ENCODE results near the gene KMT2D.
A peak's percentile ranks its signal among the peaks of the same experiment; 100 is the strongest.

The KMT2D gene

DNA sequence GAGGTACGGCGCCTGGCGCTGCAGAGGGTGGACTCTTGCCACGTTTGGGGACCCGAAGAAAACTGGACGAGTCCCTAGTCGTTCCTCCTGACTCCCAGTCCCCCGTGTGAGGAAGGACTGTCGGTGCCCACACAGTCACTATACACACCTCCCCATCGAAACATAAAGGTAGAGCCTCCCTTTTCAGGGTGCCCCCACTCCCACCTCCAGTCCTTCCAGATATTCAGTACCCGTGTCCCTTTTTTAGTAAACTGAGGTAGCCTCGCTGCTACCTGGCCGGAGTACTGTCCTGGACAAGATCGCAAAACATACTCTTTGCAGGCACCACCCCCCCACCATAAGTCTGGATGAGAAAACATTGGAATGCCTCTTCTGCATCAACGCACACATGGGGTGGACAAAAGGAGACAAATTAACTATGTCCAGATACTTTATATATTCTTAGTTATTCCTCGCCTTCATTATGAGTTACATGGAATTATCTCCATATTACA lies 610 bp upstream of the KMT2D start:
- DNase-seq (no peak), ATAC-seq (no peak)
- no peaks in the 10 kb centered on the region for H3K9me3 Mint-ChIP-seq
- H3K27ac Mint-ChIP-seq, result peak overlapping the region; percentile 97
- peaks cover 52% of the 10 kb centered on the region for H3K4me1 Mint-ChIP-seq
- peak overlapping the region; percentile 89 to 93 for H3K4me3 Mint-ChIP-seq
- no peaks in the 10 kb centered on the region for H3K27me3 Mint-ChIP-seq

DNA sequence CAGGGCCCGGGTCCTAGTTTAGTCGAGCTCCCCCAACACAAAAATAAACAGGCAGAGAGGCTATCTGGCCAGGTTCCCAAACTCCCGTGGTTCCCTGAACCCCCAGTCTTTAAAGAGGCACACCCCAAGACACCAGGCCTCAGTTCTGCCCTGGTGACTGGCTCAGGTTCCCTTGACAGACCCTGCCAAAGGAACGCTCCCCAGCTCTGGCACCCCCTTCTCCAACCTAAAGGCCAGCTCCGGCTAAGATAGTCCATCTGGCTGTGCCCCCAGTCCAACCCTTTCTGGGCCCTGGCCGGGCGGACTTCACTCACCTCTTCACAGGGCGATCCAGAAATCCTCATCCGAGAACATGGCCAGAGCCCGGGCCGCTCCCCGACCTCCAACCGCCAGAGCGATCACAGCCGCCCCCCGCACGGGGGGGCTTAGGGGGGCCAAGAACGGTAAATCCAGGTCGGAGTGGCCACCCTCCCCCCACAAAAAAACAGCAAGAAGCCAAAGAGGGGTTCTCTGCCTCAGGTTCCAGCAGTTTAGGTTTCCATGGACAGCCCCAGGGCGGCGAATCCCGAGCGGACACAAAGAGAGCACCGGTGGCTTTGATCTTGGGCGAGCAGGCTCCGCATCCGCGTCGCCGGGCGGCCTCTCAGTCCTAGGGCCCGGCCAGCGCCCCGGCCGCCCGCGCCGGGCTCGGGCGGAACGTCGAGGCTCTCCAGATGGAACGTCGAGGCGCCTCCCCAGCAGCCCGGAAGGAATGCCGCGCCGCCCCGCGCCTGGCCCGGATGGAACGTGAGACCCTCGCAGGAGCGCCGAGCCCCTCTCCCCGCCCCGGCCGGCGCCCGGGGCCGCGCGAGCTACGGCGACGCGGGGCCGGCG lies 1.1 kb downstream of the KMT2D start:
- peak overlapping the region; percentile 94 to 97 for H3K4me3 Mint-ChIP-seq
- peak; percentile 46 for DNase-seq
- peaks cover 68% of the 10 kb centered on the region for H3K4me1 Mint-ChIP-seq
- H3K9me3 Mint-ChIP-seq, result no peaks in the 10 kb centered on the region
- ATAC-seq, result peak; percentile 33
- no peaks in the 10 kb centered on the region for H3K27me3 Mint-ChIP-seq
- peak overlapping the region; percentile 96 for H3K27ac Mint-ChIP-seq

GRCh38 chr12:49059045-49059298 lies 1.6 kb downstream of the KMT2D start:
- no peak for DNase-seq
- ATAC-seq, result no peak
- peak overlapping the region; percentile 96 for H3K27ac Mint-ChIP-seq
- H3K27me3 Mint-ChIP-seq, result no peaks in the 10 kb centered on the region
- no peaks in the 10 kb centered on the region for H3K9me3 Mint-ChIP-seq
- H3K4me1 Mint-ChIP-seq, result peaks cover 68% of the 10 kb centered on the region
- peak overlapping the region; percentile 94 to 97 for H3K4me3 Mint-ChIP-seq

DNA sequence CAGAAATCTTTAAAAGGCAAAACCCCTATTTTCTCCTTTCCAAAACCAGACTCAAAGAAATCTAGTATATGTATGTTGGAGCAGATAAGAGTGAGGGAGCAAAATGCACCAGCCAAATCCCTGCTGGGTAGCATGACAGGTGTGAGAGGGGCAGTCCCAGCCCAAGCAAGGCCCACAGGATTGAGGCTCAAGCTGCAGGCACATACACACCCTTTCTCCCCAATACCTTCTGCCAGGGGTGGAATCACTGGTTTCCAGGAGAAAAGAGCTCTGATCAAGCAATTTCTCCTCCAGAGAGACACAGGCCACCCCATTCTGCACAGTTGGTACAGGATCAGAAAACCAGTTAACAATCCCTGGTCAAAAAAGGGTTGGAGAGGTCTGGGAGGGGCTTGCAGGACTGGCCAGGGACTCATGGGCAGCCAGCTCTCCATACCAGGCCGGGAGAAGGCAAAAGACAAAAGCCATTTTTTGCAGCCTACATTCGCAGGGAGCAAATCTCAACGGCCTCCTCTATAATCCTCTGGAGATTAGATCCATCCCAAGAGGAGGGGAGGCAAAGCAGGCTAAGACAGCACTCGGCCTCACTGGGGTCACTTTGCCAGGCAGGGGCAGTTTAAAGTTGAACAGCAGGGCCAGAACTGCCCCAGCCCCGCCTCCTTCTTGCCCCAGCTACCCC lies 2.1 kb downstream of the KMT2D start:
- peak overlapping the region; percentile 94 to 97 for H3K4me3 Mint-ChIP-seq
- no peaks in the 10 kb centered on the region for H3K9me3 Mint-ChIP-seq
- no peaks in the 10 kb centered on the region for H3K27me3 Mint-ChIP-seq
- peak overlapping the region; percentile 96 for H3K27ac Mint-ChIP-seq
- ATAC-seq (no peak), DNase-seq (no peak)
- H3K4me1 Mint-ChIP-seq, result peaks cover 63% of the 10 kb centered on the region

- H3K4me3 Mint-ChIP-seq, result peak overlapping the region; percentile 94 to 97
- DNase-seq, result no peak
- peaks cover 60% of the 10 kb centered on the region for H3K4me1 Mint-ChIP-seq
- peak overlapping the region; percentile 86 to 89 for H3K27ac Mint-ChIP-seq
- H3K9me3 Mint-ChIP-seq, result no peaks in the 10 kb centered on the region
- ATAC-seq, result no peak
- no peaks in the 10 kb centered on the region for H3K27me3 Mint-ChIP-seq
Measured at GRCh38 chr12:49057888-49058287, 2.7 kb downstream of the KMT2D start.

DNA sequence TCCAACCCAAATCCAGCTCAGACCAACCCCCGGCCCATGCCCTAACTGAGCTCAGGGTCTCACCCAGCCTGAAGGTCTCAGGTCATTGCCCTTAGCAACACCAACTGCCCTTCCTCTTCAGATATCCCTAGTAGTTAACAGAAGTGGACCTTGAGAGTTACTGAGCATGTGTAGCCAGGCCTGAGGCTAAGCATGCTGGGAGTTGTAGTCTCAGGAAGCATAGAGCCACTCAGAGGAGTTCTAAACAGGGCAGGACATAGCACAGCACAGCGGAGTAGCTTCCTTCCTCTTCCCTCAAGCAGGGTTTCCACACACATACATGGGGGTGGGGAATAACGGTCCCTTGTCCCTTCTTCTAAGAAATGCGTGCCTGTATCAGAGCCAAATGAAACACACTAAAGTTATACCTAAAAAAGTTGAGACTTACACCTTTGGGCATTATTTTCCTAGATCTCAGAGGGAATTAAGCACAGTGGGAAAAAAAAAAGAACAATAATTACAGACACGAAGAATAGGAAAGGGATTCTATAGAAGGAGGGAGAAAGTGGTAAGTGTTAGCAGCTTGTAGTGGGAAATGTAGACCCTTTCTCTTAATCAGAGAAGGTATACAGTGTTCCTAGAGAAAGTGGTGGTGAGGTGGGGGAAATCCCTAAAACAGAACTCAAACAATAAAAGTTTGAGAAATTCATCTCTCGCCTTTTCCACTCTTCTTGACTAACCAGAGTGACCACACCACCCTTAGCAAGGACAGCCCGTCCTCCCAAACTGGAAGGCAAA lies 4.4 kb downstream of the KMT2D start:
- Mint-ChIP-seq H3K4me1 (peaks cover 52% of the 10 kb centered on the region), H3K27me3 (no peaks in the 10 kb centered on the region), H3K4me3 (peak overlapping the region; percentile 94 to 97), H3K9me3 (no peaks in the 10 kb centered on the region), H3K27ac (peak overlapping the region; percentile 36 to 93)
- ATAC-seq, result peak; percentile 76
- DNase-seq, result peak; percentile 32 to 48

DNA sequence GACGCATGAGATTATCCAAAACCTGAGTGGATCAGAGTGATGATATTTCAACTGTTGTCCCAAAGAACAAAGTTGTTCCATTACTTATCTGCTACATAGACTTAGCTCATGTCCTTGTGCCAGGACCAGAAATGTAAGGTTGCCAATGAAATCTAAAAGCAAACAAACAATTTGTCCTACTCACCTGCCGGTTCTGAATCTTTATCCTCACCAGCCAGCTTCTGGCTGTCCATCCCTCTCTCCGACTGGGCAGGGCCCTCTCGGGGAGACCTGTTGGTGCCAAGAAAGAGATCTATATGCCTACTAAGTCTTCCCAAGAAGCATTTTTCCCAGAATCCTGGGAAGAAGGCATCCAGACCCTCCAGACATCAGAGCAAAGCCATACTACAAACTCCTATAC lies 5.5 kb downstream of the KMT2D start:
- Mint-ChIP-seq H3K4me1 (peaks cover 55% of the 10 kb centered on the region), H3K27ac (no peak overlapping the region), H3K27me3 (no peaks in the 10 kb centered on the region), H3K9me3 (no peaks in the 10 kb centered on the region), H3K4me3 (peak overlapping the region in 1 of 2 donors; percentile 3)
- no peak for ATAC-seq
- DNase-seq, result no peak

DNA sequence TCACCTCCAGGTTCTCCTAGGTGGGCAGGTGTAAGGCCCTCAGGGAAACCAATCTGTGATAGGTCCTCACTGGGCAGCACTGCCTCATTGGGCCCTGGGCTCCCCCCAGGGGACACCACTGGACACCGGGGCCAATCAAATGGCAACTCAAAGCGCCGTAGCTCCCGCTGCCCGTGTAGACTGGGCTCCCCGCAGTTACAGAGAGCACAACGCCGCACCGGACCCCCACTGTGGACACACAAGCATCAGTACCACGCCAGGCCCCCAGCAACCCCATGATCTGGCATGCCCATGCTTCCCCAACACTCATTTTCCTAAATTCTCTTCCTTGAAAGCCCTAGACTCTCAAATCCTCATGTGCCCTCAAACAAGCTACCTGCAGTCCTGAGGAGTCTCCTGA lies 6.1 kb downstream of the KMT2D start:
- DNase-seq (no peak), ATAC-seq (no peak)
- peaks cover 55% of the 10 kb centered on the region for H3K4me1 Mint-ChIP-seq
- H3K9me3 Mint-ChIP-seq, result no peaks in the 10 kb centered on the region
- no peak overlapping the region for H3K27ac Mint-ChIP-seq
- H3K27me3 Mint-ChIP-seq, result no peaks in the 10 kb centered on the region
- H3K4me3 Mint-ChIP-seq, result no peak overlapping the region

GRCh38 chr12:49054096-49054495 lies 6.5 kb downstream of the KMT2D start:
- Mint-ChIP-seq H3K9me3 (no peaks in the 10 kb centered on the region), H3K27me3 (no peaks in the 10 kb centered on the region), H3K4me1 (peaks cover 53% of the 10 kb centered on the region), H3K4me3 (no peak overlapping the region), H3K27ac (peak overlapping the region in 1 of 2 donors; percentile 8)
- ATAC-seq, result no peak
- no peak for DNase-seq

DNA sequence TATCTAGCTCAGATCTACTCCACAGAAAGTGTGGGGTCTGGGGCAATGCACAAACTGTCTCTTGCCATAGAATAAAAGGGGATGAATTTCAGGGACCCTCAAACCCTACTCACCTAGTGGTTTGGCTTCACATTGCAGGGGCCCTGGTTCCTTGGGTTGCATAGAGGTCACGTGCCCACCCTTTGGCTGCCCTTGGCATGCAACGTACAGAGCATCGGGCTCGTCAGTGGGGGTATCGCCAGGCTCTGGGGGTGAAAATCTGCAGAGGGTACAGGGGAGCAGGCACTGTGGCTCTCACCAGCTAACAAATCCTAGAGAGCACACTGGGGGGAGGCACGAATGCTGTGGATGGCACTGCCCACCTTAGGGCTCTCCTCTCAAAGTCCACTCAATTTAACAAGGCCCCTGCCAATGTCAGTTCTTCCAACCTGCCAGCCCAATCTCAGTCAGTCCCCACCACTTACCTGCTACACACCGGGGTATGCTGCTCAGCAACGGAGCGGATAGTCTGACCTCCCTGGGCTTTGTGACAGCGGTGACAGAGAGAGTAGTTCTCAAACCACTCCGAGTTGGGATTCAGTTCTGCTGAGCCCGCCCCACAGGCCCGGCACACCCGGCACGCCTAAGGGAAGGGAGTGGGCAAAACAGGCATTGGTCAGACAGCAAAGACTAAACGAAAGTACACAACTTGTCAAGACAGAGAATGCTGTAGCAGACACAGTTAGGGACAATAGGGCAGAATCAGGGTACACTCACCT lies 8.0 kb downstream of the KMT2D start:
- Mint-ChIP-seq H3K27ac (no peak overlapping the region), H3K4me3 (no peak overlapping the region), H3K4me1 (peaks cover 38% of the 10 kb centered on the region), H3K27me3 (no peaks in the 10 kb centered on the region), H3K9me3 (no peaks in the 10 kb centered on the region)
- no peak for ATAC-seq
- no peak for DNase-seq

- ATAC-seq (no peak), DNase-seq (no peak)
- H3K4me1 Mint-ChIP-seq, result peaks cover 31% of the 10 kb centered on the region
- no peaks in the 10 kb centered on the region for H3K9me3 Mint-ChIP-seq
- H3K4me3 Mint-ChIP-seq, result no peak overlapping the region
- H3K27me3 Mint-ChIP-seq, result no peaks in the 10 kb centered on the region
- peak overlapping the region in 1 of 2 donors; percentile 90 for H3K27ac Mint-ChIP-seq
Measured at GRCh38 chr12:49051777-49052438, 8.7 kb downstream of the KMT2D start.

DNA sequence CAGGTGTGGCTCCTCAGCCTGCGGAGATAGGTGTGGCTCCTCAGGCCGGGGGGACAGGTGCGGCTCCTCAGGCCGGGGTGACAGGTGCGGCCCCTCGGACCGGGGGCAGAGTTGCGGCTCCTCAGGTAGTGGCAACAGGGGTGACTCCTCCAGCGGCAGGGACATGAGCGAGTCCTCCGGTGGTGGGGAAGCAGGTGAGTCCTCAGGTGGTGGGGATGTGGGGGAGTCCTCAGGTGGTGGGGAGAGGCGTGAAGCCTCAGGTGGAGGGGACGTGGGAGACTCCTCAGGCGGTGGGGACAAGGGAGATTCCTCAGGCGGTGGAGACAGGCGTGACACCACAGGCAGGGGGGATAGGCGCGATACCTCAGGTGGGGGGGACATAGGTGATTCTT lies 9.2 kb downstream of the KMT2D start:
- no peak for DNase-seq
- Mint-ChIP-seq H3K4me3 (no peak overlapping the region), H3K4me1 (peaks cover 26% of the 10 kb centered on the region), H3K9me3 (no peaks in the 10 kb centered on the region), H3K27me3 (no peaks in the 10 kb centered on the region), H3K27ac (peak overlapping the region in 1 of 2 donors; percentile 90)
- no peak for ATAC-seq

DNA sequence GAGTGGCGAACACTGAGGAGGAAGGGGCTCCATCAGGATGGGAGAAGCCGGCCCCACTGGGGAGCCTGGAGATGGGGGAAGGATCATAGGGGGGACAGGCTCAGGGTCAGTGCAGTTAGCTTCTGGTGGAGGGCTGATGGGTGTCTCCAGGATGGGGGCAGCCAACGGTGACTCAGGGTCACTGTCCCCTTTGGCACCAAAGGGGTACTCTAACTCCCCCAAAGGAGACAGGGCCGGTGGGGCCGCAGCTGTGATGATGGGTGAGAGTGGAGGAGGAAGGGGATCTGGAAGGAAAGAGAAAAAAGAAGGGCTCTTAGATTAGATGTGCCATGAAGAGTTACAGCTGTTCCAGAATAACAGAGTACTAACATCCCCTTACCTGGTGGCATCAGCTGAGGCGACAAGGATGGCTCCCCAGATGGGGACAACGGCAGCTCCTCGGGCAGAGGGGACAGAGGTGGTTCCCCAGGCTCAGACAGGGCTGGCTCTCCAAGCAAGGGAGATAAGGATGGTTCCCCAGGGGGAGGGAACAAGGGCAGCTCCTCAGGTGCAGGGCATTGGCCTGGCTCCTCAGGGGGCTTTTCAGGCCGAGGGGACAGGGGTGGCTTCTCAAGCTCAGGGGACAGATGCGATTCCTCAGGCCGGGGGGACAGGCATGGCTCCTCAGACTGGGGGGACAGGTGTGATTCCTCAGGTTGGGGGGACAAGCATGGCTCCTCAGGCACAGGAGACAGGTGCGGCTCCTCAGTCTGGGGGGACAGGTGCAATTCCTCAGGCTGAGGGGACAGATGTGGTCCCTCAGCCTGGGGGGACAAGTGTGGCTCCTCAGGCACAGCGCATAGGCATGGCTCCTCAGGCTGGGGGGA lies 9.9 kb downstream of the KMT2D start:
- no peak overlapping the region for H3K4me3 Mint-ChIP-seq
- ATAC-seq (no peak), DNase-seq (no peak)
- peak overlapping the region in 1 of 2 donors; percentile 86 for H3K27ac Mint-ChIP-seq
- no peaks in the 10 kb centered on the region for H3K27me3 Mint-ChIP-seq
- H3K4me1 Mint-ChIP-seq, result peaks cover 20% of the 10 kb centered on the region
- no peaks in the 10 kb centered on the region for H3K9me3 Mint-ChIP-seq
